ENCODE results near the gene MRPS18A. TPM values are rescaled to one million over a fixed set of nuclear protein-coding genes. Genes with fewer than 3 reads are reported as not detected.

MRPS18A gene
- total and polyA plus RNA-seq, 2 of the 13 experiments (the other 11 are each of a cell fraction or from before 2014, with no cell fraction given) = 87.8 to 89.1 TPM

- TF ChIP-seq FOXP4 (CRISPR knock-in tag; IDR thresholded peaks at IDR 0.05) (0 out of 2 replicates have a peak, but pooled peaks have one; percentile 9), NONO (IDR thresholded peaks at IDR 0.05) (no peak), NONO (CRISPR knock-in tag; conservative IDR thresholded peaks at IDR 0.05) (0 out of 2 replicates have a peak, but pooled peaks have one; percentile 7), RCOR2 (CRISPR knock-in tag; IDR thresholded peaks at IDR 0.05) (0 out of 2 replicates have a peak, but pooled peaks have one; percentile 50), MAX (IDR thresholded peaks at IDR 0.05) (peak; percentile 12; the same call in 1 of the 2 replicates), ZMYM3 (CRISPR knock-in tag; IDR thresholded peaks at IDR 0.05) (peak; percentile 62; the same call in 1 of the 2 replicates), SRY (CRISPR knock-in tag; IDR thresholded peaks at IDR 0.05) (no peak), KMT2A (CRISPR knock-in tag; IDR thresholded peaks at IDR 0.05) (0 out of 2 replicates have a peak, but pooled peaks have one; percentile 2)
These were observed 16.2 kb upstream of the MRPS18A start (continued) for GRCh38 chr6:43703512-43704429.

Data from HepG2 (cell line).